HAP-1 (cell line): ENCODE results near the gene MED14.
"Not testable (repeated sequence)": the region's sequence is repeated elsewhere in the genome, so short reads cannot be mapped to it uniquely, and the experiment has no call there.

ENCODE experiments used
- DNase-seq, 2 experiments: peaks; one replicate each; pipeline ENCODE4 v3.0.0-alpha.2; 2016 to 2020; ENCODE audit warnings: low spot score in 2 of 2
- H3K27me3 ChIP-seq: fragments of 250-450 bp; sonication (Bioruptor Pico); 2 replicates; pipeline ENCODE4 v1.5.1; 2020; ENCODE audit warnings: low read depth, mild to moderate bottlenecking, moderate library complexity
- H3K36me3 ChIP-seq: fragments of 250-450 bp; sonication (Bioruptor Pico); replicated peaks from 2 replicates; pipeline ENCODE4 v1.5.1; 2020; ENCODE audit warnings: mild to moderate bottlenecking
- H3K4me1 ChIP-seq: fragments of 250-450 bp; sonication (Bioruptor Pico); 2 replicates; pipeline ENCODE4 v1.5.1; 2020; ENCODE audit warnings: mild to moderate bottlenecking
- H3K4me3 ChIP-seq: fragments of 250-450 bp; sonication (Bioruptor Pico); 2 replicates; pipeline ENCODE4 v1.5.1; 2020; ENCODE audit warnings: mild to moderate bottlenecking, moderate library complexity
- H3K9me3 ChIP-seq: fragments of 250-450 bp; sonication (Bioruptor Pico); 2 replicates; pipeline ENCODE4 v1.5.1; 2020; ENCODE audit warnings: mild to moderate bottlenecking, moderate library complexity
- in situ Hi-C: fragments of 300-500 bp; cut with MboI; formaldehyde crosslinking; loops from 3 replicates; pipeline ENCODE4 v1.14.3; 2020; ENCODE audit warnings: low sequenced_read_pairs, inconsistent platforms, mixed read lengths

MED14 gene

DNA sequence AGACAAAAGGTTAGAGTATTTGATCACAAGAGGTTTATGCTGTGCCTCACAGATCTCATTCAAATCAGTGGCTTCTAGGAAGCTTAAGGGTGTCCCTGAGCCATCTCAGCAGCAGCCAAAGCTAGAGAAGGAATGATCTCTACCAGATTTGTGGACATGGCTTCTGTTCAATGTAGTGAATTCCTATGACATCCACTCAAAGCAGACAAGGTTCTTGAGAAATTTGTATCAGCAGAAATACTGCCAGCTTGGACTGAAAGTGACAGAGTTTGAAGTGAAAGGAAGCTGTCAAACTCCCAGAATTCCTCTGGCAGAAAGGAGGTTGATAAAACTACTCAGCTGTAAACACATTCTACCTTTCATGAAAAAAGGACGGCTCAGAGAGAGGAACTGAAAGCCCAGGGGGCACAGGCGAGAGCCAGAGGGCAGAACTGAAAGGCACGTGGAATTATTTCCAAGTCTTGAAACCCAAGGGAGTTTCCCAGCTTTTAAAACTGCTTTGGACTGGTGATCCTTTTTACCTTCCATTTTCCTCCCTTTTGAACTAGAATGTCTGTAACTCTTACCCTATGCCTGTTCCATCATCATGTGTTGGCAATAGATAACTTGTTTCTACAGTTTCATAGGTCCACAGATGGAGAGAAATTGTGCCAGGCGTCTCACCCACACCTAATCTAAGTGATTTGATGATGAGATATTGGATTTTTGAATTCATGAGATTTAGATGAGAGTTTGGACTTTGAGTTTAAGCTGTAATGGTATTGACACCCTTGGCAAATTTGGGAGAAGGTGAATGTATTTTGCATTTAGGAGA, 14.5 kb upstream of the MED14 start:
- H3K27me3 ChIP-seq = no peaks in the 10 kb centered on the region
- H3K9me3 ChIP-seq = peaks cover 5% of the 10 kb centered on the region; the same call in 1 of the 2 replicates
- H3K4me1 ChIP-seq = peaks cover 8% of the 10 kb centered on the region
- in situ Hi-C loops = no loop called here
- H3K36me3 ChIP-seq = no peaks in the 10 kb centered on the region
- DNase-seq = no peak
- H3K4me3 ChIP-seq = no peak overlapping the region

DNA sequence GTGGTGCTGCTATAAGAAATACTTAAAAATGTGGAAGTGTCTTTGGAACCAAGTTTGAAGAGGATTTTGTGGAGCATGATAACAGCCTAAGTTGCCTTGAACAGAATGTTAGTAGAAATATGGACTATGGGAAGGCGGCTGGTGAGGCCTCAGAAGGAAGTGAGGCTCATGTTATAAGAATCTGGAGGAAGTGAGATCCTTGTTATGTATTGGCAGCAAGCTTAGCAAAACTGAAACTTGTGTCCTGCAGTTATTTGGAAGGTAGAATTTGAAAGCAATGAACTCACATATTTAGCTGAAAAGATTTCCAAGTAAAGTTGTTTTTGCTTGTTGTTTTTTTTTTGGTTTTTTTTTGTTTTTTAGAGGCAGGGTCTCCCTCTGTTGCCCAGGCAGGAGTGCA, 13.6 kb upstream of the MED14 start:
- H3K27me3 ChIP-seq = no peaks in the 10 kb centered on the region
- in situ Hi-C loops = no loop called here
- no peak overlapping the region for H3K4me3 ChIP-seq
- peaks cover 5% of the 10 kb centered on the region; the same call in 1 of the 2 replicates for H3K9me3 ChIP-seq
- no peaks in the 10 kb centered on the region for H3K36me3 ChIP-seq
- no peak for DNase-seq
- H3K4me1 ChIP-seq = peaks cover 8% of the 10 kb centered on the region

DNA sequence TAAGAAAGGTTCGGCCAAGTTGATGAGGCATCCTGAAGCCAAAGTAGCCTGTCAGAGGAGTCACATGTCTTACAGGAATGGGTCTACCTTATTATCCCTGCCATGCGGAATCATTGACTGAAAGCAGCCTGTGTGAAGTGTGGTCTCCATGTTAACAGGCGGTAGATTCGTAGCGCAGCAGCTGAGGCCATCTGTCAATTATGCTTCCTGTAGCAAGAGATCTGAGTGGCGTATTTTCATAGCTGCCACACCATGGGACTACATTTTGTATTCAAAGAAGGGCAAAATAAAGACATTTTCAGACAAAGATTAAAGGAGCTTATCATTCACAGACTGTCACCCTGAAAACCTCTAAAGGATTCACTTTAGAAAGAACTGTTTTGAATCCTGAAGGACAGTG, 11.2 kb upstream of the MED14 start:
- in situ Hi-C loops = no loop called here
- Histone ChIP-seq H3K36me3 (no peaks in the 10 kb centered on the region), H3K4me1 (peaks cover 8% of the 10 kb centered on the region), H3K9me3 (no peaks in the 10 kb centered on the region), H3K4me3 (no peak overlapping the region), H3K27me3 (no peaks in the 10 kb centered on the region)
- DNase-seq = no peak

DNA sequence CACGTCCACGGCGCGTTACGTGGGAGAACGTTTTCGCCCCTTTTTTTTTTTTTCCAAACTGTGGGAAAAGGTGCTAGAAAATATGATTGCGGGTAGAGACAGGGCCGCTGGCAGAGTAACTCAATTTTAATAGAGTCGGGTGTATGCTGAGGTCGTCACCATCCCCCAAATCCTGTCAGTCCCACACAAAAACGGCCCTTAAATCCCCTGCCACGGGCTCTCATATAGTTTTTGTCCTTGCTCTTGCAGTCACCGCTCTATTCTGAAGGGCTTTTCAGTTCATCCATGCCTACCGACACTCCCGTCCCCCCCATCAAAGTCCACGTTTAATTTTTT, 796 bp upstream of the MED14 start:
- peak overlapping the region; percentile 51 for H3K4me3 ChIP-seq
- no peaks in the 10 kb centered on the region for H3K27me3 ChIP-seq
- DNase-seq = peak; percentile 28 to 58
- peaks cover 3% of the 10 kb centered on the region for H3K36me3 ChIP-seq
- in situ Hi-C loops = no loop called here
- no peaks in the 10 kb centered on the region for H3K9me3 ChIP-seq
- peaks cover 19% of the 10 kb centered on the region for H3K4me1 ChIP-seq

DNA sequence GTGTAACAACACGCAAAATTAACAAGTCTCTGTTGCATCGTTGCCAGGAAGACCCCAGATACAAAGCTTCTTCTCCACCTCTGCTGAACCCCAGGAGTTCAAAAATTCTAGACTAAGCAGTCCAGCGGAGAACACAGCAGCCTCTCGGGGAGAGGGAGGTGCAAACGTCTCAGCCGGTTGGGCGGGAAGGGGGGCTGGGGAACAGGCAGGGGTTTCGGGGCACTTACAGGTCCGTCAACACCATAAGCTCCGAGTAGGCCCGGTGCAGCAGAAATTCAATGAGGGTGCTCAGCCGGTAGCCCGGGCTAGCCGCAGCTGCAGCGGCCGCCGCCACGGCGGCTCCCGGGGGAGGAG, 394 bp downstream of the MED14 start:
- in situ Hi-C loops = no loop called here
- peak in 1 of 2 experiments; percentile 34 for DNase-seq
- Histone ChIP-seq H3K27me3 (no peaks in the 10 kb centered on the region), H3K4me1 (peaks cover 26% of the 10 kb centered on the region), H3K36me3 (peaks cover 3% of the 10 kb centered on the region), H3K4me3 (peak overlapping the region; percentile 51), H3K9me3 (no peaks in the 10 kb centered on the region)

DNA sequence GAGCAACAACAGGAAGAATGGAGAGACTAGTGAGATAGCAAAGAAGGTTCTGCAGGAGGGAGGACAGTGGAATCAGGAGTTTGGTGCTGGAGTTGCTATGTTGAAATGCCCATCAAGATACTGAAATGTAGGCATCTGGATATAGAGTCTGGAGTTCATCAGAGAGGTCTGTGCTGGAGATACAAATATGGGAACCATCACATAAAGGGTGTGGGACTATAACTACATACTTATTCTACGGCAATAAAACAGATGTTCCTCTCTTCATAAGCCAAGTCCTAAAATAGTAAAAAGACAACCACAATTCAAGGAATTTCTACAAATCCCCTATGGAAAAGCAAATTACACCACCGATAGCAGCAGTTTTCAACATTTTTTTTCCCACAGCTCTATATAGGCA, 1.6 kb downstream of the MED14 start:
- peak in 1 of 2 experiments; percentile 22 for DNase-seq
- Histone ChIP-seq H3K9me3 (no peaks in the 10 kb centered on the region), H3K27me3 (no peaks in the 10 kb centered on the region), H3K4me1 (peaks cover 34% of the 10 kb centered on the region), H3K4me3 (peak overlapping the region; percentile 51), H3K36me3 (peaks cover 3% of the 10 kb centered on the region)
- in situ Hi-C loops = no loop called here

DNA sequence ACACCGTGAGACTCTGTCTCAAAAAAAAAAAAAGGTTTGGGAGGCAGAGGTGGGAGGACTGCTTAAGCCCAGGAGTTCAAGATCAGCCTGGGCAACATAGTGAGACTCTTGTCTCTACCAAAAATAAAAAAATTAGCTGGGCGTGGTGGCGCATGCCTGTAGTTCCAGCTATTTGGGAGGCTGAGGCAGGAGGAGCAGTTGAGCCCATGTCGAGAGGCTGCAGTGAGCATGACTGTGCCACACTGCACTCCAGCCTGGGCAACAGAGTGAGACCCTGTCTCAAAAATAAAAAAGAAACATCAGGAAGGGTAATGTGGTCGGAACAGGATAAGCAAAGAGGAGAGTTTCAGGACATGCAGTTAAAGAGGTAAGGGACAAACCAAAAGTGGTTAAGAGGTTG, 2.8 kb downstream of the MED14 start:
- peaks cover 34% of the 10 kb centered on the region for H3K4me1 ChIP-seq
- H3K4me3 ChIP-seq, H3K27me3 ChIP-seq, H3K9me3 ChIP-seq, in situ Hi-C loops, H3K36me3 ChIP-seq, DNase-seq: not testable (repeated sequence)

DNA sequence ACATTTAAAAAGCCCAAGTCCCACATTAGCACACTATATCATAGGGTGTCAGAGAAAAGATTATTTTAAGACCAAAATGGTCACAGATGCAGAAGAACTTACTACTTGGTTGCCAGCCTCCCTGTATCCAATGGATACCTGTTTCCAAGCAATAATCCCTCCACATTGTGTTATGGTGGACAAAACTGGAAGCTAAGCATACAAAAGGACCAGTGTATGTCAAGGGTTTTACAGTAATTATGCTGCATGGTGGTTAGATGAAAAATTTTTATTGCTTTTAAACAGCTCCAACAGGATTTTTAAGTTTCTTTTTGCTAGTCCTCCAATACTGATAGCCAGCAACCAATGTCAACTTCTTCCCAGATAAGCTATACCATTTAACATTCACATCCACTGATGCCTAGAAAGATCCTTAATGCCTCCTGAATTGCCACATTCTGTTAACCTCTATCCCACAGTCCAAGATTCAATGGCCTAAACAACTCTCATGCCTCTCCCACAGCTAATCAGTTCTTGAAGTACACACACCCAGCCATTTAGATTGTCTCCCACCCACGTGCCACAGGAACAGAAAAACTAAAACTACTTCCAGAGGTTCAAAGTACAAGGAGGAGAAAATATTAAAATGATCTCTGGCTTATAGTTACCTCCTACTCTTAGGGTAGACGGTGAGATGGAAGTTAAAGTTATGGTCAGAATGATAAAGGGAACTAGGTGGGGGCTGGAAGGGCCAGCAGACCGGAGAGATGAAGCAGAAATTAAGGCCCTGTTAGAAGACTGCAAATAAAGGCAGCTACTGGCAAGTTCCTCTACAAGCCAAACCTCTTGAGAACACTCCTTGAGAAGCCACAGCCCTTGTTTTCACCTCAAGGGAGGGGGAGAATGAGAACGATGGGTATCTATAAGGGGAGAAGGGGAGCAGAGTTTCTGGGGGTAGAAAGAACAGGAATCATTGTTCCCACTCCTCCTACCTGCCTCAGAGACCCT, 5.5 kb downstream of the MED14 start:
- Histone ChIP-seq H3K9me3 (no peaks in the 10 kb centered on the region), H3K36me3 (peaks cover 22% of the 10 kb centered on the region), H3K4me3 (no peak overlapping the region), H3K27me3 (no peaks in the 10 kb centered on the region), H3K4me1 (peaks cover 27% of the 10 kb centered on the region)
- DNase-seq = peak in 1 of 2 experiments; percentile 24
- in situ Hi-C loops = no loop called here

DNA sequence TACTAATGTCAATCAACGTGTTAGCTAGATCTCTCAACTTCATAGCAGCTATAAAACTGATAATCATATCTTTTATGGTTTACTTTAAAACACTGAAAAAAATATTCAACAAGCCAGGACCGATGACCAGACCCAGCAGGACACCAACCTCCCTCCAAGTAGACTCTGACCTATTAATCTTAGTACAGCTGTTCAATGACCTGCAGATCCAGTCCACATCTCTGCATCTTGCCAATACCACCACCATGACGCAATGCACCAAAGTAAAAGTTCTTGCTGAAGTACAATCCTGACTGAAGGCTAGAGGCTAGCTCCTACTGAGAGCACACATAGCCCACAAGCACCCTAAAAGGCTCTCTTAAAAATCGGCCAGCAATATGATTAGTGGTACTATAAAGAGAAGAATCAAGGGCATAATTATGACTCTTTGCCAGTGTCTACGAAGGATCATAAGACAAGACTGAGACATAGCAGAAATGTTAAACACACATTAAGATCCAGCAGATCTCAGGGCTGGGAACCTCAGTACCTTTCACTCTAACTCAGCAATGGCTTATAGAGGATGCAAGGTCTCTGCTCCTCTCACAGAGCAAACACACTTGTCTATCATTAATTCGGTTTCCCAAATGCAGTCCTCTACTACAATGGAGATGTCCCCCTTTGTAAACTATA, 7.6 kb downstream of the MED14 start:
- no peaks in the 10 kb centered on the region for H3K27me3 ChIP-seq
- H3K36me3 ChIP-seq = peaks cover 25% of the 10 kb centered on the region
- DNase-seq = no peak
- in situ Hi-C loops = no loop called here
- peaks cover 20% of the 10 kb centered on the region for H3K4me1 ChIP-seq
- H3K4me3 ChIP-seq = no peak overlapping the region
- H3K9me3 ChIP-seq = no peaks in the 10 kb centered on the region

DNA sequence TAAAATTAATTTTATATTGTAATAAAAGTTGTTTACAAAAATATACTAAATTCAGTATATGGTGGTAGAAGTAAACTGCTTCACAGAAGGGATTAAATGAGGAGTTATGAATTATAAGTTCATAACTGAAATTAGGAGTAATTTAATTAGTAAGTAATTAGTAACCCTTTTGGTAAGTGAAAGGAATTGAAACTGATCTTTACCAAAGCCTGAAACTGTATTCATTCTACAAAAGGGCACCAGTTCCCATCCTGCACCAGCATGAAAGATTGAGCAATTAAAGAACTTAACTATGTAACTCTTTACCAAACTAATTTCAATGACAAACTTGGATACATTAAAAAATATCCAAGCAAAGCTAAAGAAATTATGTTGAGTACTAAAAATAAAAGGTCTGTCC, 8.2 kb downstream of the MED14 start:
- H3K27me3 ChIP-seq = no peaks in the 10 kb centered on the region
- DNase-seq = no peak
- peaks cover 20% of the 10 kb centered on the region for H3K4me1 ChIP-seq
- in situ Hi-C loops = no loop called here
- H3K9me3 ChIP-seq = no peaks in the 10 kb centered on the region
- no peak overlapping the region for H3K4me3 ChIP-seq
- peaks cover 32% of the 10 kb centered on the region for H3K36me3 ChIP-seq

DNA sequence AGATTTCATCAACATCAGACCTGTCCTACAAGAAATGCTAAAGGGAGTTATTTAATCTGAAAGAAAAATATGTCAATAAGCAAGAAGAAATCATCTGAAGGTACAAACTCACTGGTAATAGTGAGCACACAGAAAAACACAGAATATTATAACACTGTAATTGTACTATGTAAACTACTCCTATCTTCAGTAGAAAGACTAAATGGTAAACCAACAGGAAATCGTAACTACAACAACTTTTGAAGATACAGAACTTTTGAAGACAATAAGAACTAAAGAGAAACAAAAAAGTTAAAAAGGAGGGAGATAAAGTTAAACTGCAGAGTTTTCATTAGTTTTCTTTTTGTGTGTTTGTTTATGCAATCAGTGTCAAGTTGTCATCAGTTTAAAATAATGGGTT, 12.4 kb downstream of the MED14 start:
- in situ Hi-C loops = no loop called here
- no peaks in the 10 kb centered on the region for H3K4me1 ChIP-seq
- DNase-seq = no peak
- peaks cover 50% of the 10 kb centered on the region for H3K36me3 ChIP-seq
- H3K4me3 ChIP-seq = no peak overlapping the region
- no peaks in the 10 kb centered on the region; the same call in 1 of the 2 replicates for H3K9me3 ChIP-seq
- H3K27me3 ChIP-seq = no peaks in the 10 kb centered on the region

DNA sequence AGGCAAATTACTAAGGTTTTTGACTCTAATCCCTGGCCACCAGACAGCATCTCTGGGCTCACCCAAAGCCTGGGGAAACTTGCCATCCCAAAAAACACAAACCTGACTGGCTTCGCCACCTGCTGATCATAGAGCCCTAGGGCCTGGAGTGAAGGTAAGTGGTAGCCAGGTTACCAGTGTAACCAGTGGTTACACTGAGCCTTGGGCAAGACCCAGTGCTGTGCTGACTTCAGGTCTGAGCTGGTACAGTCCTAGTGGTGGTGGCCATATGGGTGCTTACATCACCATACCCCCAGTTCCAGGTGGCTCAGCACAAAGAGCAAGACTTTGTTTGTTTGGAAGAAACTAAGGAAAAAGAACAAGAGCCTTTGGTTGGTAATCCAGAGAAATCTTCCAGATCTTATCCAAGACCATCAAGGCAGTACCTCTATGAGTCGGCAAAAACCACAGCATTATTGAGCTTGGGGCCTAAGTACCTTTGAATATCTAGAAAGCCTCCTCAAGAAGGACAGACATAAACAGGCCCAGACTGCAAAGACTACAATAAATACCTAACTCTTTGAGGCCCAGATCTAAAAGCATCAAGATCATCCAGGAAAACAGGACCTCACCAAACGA, 13.7 kb downstream of the MED14 start:
- no peaks in the 10 kb centered on the region for H3K4me1 ChIP-seq
- no peaks in the 10 kb centered on the region for H3K27me3 ChIP-seq
- H3K9me3 ChIP-seq = peaks cover 2% of the 10 kb centered on the region; the same call in 1 of the 2 replicates
- peaks cover 48% of the 10 kb centered on the region for H3K36me3 ChIP-seq
- no peak for DNase-seq
- in situ Hi-C loops = no loop called here
- no peak overlapping the region for H3K4me3 ChIP-seq

DNA sequence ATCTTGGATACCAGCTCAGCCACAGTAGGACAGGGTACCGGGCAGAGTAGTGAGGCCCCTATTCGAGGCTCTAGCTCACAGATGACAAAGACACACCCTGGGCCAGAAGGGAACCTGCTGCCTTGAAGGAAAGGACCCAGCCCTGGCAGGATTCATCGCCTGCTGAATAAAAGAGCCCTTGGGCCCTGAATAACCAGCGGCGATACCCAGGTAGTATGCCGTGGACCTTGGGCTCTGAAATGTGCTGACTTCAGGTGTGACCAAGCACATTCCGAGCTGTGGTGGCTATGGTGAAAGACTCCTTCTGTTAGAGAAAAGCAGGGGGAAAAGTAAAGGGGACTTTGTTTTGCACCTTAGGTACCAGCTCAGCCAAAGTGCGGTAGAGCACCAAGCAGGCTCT, 14.6 kb downstream of the MED14 start:
- peaks cover 40% of the 10 kb centered on the region for H3K36me3 ChIP-seq
- H3K27me3 ChIP-seq = no peaks in the 10 kb centered on the region
- H3K4me3 ChIP-seq = no peak overlapping the region
- no peak for DNase-seq
- H3K4me1 ChIP-seq = peaks cover 5% of the 10 kb centered on the region
- in situ Hi-C loops = no loop called here
- peaks cover 2% of the 10 kb centered on the region; the same call in 1 of the 2 replicates for H3K9me3 ChIP-seq
